ENCODE data around the gene PLA2G2F.

Gene PLA2G2F

DNA sequence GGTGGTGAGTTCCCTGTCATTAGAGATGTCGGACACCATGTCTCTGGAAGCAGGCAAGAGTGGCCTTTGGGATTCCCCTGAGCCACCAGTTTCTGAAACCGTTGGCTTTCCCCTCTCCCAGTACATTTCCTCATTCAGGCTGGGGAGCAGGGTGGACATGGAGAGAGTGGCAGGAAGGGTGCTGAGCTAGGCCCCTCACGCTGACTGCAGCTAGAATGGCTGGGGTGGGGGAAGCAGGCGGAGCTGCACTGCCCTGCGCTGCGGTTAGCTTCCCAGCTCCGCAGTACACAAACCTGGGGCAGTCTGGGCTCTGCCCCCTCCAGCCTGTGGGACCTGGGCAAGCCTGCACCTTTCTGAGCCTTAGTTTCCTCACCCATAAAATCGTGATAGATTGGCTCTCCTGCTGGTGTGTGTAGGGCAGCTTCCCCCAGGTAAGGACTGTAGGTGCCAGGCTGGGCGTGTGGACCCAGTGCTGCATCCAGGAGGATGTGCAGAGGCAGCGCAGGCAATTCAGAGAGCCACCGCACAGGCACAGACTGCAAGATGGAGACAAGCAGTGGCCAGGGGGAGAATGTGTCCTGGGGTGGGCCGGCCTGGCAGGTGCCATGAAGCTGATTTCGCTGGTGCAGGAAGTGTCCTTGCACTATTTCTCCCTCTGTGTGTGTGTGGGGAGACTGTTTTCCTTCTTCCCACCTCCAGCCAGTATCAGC is 3.0 kb downstream of the PLA2G2F start:
- no peak for DNase-seq (ENCODE audit: low read depth)

- no peak for DNase-seq (ENCODE audit: low read depth)
Observed at GRCh38 chr1:20143318-20143717, 4.2 kb downstream of the PLA2G2F start.

GRCh38 chr1:20143734-20144565 is 4.8 kb downstream of the PLA2G2F start:
- DNase-seq (ENCODE audit: low read depth) = no peak

GRCh38 chr1:20147846-20148570 is 8.9 kb downstream of the PLA2G2F start:
- DNase-seq (ENCODE audit: low read depth) = no peak

GRCh38 chr1:20148571-20149500 is 9.7 kb downstream of the PLA2G2F start:
- no peak for DNase-seq (ENCODE audit: low read depth)

GRCh38 chr1:20149601-20150325 is 10.6 kb downstream of the PLA2G2F start:
- DNase-seq (ENCODE audit: low read depth) = no peak

DNA sequence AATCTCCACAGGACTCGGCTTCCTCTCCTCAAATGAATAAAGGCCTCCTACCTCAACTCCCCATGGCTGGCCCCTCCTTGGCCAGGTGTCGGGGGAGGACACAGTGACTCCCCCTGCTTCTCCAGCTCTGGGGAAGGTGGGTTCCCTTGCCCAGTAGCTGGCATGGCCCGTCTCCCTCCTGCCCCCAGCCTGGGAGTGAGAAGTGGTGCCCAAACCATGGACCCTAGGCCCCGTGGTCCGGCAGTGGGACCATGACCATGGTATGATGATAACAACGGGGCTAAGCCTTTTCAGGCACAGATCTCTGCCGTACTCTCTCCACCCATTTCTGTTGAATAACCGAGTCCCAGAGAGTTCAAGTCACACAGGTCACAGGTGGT is 11.2 kb downstream of the PLA2G2F start:
- DNase-seq (ENCODE audit: low read depth) = no peak

DNA sequence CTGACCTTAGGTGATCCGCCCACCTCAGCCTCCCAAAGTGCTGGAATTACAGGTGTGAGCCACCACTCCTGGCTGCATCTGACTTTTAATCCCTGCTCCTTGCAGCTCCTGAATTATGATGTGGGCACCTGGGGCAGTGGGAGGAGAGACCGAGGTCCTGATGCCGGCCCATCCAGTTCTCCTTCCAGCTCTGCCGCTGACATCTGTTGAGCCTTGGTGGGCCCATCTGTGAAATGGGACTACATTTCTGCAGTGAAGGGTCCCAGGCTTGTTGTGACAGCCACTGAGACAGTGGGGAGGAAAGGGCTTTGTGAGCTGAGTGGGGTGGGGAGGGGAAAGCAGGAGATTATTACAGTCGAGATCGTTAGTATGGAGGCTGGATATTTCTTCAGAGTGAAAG is 11.8 kb downstream of the PLA2G2F start:
- DNase-seq (ENCODE audit: low read depth) = no peak

DNA sequence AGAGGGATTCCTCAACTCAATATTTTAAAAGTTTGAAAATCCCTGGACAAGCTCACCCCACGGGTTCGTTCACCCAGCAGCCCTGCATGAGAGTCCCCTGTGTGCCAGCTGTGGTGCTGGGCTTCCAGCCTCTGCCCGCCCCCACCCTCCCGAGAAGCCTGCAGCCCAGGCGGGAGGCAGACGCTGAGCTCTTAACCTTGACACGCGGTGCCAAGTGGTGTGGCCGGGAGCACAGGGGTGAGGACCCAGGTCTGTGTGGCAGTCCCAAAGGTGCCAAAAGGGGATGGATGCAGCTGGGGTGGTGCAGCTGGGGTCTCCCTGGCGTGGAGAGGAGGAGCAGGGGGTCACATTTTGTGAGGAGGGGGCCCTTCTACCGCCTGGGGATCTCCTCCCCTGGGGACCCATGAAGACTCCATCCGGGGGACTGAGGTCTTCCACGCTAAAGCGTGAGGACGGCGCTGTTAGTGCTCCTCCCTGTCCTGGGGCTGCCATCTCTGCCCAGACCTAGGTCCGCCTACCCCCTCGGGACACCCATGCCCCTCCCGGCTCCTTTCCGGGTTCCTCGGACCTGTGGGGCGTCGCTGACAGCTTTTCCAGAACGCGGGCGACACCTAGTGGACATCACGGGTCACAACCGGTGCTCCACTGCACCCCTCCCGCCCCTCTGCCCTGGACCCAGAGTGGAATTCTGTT is 12.9 kb downstream of the PLA2G2F start:
- peak; percentile 13 for DNase-seq (ENCODE audit: low read depth)

DNA sequence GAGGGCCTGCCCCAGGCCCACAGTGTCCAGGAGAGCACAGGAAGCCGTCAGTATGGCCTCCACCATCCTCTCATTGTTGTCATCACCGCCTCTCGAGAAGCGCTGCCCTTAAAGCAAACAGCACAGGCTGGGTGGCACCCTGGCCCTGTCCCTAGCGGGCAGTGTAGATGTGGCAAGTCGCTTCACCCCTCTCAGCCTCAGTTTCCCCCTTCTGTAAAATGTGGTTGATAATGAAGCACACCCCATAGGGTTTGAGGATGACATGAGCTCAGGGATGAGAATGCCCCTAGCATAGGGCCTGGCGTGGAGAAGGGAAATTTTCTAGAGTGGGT is 13.4 kb downstream of the PLA2G2F start:
- DNase-seq (ENCODE audit: low read depth) = no peak

DNA sequence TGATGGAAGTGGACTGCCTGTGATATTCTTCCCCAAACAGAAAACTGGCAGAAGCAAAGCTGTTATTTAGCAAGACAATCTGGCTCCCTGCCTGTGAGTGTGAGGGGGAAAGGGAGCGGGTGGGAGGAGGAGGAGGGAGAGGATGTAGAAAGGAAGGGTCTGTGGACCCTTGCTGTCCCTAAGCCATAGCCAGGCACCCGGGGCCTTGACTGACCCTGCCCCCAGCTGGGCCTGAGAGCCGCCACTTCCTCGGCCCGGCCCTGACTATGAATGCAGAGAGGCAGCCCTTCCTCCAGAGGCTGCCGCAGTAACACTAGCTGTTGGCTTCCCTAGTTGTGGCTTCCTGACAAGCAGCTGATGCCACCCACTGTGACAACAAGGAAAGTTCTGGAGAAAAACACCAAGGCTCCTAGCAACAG is 13.9 kb downstream of the PLA2G2F start:
- no peak for DNase-seq (ENCODE audit: low read depth)

DNA sequence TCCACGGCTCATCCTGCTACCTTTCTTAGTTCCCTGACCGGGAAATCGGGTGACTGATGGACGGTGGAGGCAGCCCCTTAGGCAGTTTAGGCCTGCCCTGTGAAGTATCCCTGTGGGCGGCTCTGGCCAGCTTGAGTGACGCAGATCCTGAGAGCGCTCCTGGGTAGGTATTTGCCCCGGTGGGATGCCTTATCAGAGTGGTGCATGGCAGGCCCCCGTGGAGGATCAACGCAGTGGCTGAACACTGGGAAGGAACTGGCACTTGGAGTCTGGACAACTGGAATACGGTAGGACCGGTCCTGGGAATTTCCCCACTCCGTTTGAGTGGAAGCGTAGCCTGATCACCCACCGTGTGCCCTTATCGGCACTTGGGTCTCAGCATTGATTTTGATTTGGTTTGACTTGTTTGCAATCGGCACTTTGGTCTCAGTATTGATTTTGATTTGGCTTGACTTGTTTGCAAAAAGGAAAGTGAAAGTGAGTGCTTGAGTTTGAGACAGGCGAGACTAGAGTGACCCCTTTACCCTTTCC is 15.2 kb downstream of the PLA2G2F start:
- DNase-seq (ENCODE audit: low read depth) = no peak

- DNase-seq (ENCODE audit: low read depth) = no peak
Observed at GRCh38 chr1:20158358-20159070, 19.4 kb downstream of the PLA2G2F start.

- no peak for DNase-seq (ENCODE audit: low read depth)
Observed at GRCh38 chr1:20160034-20160433, 20.9 kb downstream of the PLA2G2F start.

- DNase-seq (ENCODE audit: low read depth) = no peak
Observed at GRCh38 chr1:20164694-20165202, 25.6 kb downstream of the PLA2G2F start.

- no peak for DNase-seq (ENCODE audit: low read depth)
Observed at GRCh38 chr1:20165522-20165951, 26.4 kb downstream of the PLA2G2F start.

DNA sequence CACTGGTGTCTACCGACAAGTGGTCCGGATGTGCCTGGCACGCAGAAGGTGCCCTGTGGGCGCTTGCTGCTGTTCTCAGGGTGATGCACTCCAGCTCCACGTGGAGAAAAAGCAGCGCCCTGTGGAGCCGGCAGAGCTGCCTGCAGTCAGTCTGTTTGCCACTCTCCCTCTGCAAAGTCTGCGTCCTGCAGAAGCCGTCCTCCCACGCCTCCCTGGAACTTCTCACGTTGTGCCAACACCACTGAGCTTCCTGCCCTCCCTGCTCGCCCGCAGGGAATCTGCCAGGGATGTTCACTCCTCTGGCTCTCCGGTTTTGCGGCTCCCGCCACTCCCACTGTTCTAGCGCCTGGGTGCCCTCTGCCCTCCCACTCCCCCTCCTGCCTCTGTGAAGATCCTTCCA is 26.9 kb downstream of the PLA2G2F start:
- DNase-seq (ENCODE audit: low read depth) = no peak

- DNase-seq (ENCODE audit: low read depth) = no peak
Observed at GRCh38 chr1:20167126-20167525, 28.0 kb downstream of the PLA2G2F start.
